Ovary (tissue), 9 donors: Measurements from ENCODE around the gene UXT. TPM values are rescaled to one million over a fixed set of nuclear protein-coding genes. Genes with fewer than 3 reads are reported as not detected.

Source experiments
- DNase-seq, 5 donors: peaks; one replicate each; pipeline ENCODE4 v3.0.0-alpha.2; 2019 to 2020
- H3K27ac ChIP-seq, 2 donors: fragments of 200-600 bp; one replicate each; pipeline versions ENCODE4 v1.5.1 to v1.8.0; 2019 to 2022
- H3K27me3 ChIP-seq: fragments of 200-600 bp; one replicate; pipeline ENCODE4 v1.8.0; 2022
- H3K36me3 ChIP-seq: fragments of 200-600 bp; sonication (generic); one replicate; pipeline ENCODE4 v1.5.1; 2019
- H3K4me1 ChIP-seq: one replicate; pipeline ENCODE4 v1.8.1; 2013; ENCODE audit warnings: mild to moderate bottlenecking, moderate library complexity; ENCODE audit not compliant: insufficient read depth
- H3K4me3 ChIP-seq: fragments of 200-600 bp; sonication (generic); one replicate; pipeline ENCODE4 v1.5.1; 2017
- H3K9me3 ChIP-seq, 2 donors: fragments of 200-600 bp in 1 of 2; sonication (generic) in 1 of 2; one replicate each; pipeline versions ENCODE4 v1.5.1 to v1.8.1; 2013 to 2019; ENCODE audit warnings: mild to moderate bottlenecking in 1 of 2, moderate library complexity in 1 of 2
- EP300 ChIP-seq: sonication (generic); formaldehyde crosslinking; IDR thresholded peaks from one replicate; pipeline ENCODE4 v1.6.1; 2017; ENCODE audit warnings: antibody characterized with exemption
- POLR2A ChIP-seq: fragments of 450-650 bp; IDR thresholded peaks from one replicate; pipeline ENCODE4 v1.6.1; 2017; ENCODE audit warnings: antibody characterized with exemption, mild to moderate bottlenecking, moderate library complexity
- WGBS, 3 donors: extraction: QIAGEN DNeasy Blood & Tissue Kit in 1 of 3; methylation state at CpG; one replicate each; pipeline versions ENCODE4 v1.1.5 to v1.1.7; 2013 to 2017; 5-methylcytosine and 5-hydroxymethylcytosine counted together
- intact Hi-C, 4 donors: fragments of 100-400 bp; cut with DNase I; formaldehyde crosslinking; loops; one replicate each; pipeline versions ENCODE4 v1.11.0 to v1.15.1; 2022 to 2023
- polyA plus RNA-seq, 2 donors: library from polyadenylated mRNA; stranded (reverse); fragments of 200-250 nt in 1 of 2; fragments of 350-450 nt in 1 of 2; fragmentation: Illumina TruSeq in 1 of 2; extraction: RNeasy Lipid Tissue Mini Kit (QIAGEN cat#74804) in 1 of 2; gene quantifications; one replicate each; pipeline ENCODE4 v1.2.3, GENCODE V29; 2013 to 2014
- total RNA-seq, 7 donors: library from RNA; depleted of rRNA in 2 of 7; stranded (reverse); fragments of >200 nt in 2 of 7; fragmentation: NEBNext Ultra II Directional in 3 of 7; extraction: Animal tissue kit (Norgen Biotek cat#: 25700) in 3 of 7; gene quantifications; one replicate each; pipeline versions ENCODE4 v1.1.0 to v1.2.4, GENCODE V29; 2016 to 2023
- TF ChIP-seq, protein P1 (sequence below), 3 donors: fragments of 450-650 bp in 2 of 3; fragments of 200-600 bp in 1 of 3; IDR thresholded peaks; one replicate each; pipeline versions ENCODE4 v1.5.1 to v1.8.0; 2016 to 2022; ENCODE audit warnings: antibody characterized with exemption in 3 of 3, mild to moderate bottlenecking in 1 of 3
- donor health status: DM: no; HTN: no; CAD: no; lungs with moderate emphysema.
- donor health status: DM: no; HTN: no; CAD: no.
- donor health status: Bipolar disorder and iron deficiency.
- donor health status: DM: yes; HTN: yes; CAD: no.
- donor health status: DM: no; HTN: no; CAD: no.
- donor health status: DM: yes; HTN: yes; CAD: no.

UXT gene
- total and polyA plus RNA-seq, 9 donors = 114 to 235 (median 151) TPM

DNA sequence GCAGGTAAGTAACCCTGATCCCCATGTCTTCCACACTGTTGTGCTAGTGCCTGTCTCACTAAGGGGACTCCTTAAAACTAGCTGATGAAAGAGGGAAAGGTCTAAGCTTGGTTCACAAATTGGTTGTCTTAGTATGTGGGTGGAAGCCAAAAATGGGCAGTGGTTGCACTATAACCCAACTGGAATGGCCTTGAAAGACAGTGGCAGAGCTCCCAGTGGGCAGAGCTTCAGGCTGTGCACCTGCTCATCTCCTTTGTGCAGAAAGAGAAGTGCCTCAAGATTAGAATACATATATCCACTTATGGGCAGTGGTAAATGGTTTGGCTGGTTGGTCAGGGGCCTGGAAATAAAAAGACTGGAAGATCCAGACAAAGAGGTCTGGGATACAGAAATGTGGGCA lies 46.6 kb downstream of the UXT start:
- TF ChIP-seq, protein P1, sequence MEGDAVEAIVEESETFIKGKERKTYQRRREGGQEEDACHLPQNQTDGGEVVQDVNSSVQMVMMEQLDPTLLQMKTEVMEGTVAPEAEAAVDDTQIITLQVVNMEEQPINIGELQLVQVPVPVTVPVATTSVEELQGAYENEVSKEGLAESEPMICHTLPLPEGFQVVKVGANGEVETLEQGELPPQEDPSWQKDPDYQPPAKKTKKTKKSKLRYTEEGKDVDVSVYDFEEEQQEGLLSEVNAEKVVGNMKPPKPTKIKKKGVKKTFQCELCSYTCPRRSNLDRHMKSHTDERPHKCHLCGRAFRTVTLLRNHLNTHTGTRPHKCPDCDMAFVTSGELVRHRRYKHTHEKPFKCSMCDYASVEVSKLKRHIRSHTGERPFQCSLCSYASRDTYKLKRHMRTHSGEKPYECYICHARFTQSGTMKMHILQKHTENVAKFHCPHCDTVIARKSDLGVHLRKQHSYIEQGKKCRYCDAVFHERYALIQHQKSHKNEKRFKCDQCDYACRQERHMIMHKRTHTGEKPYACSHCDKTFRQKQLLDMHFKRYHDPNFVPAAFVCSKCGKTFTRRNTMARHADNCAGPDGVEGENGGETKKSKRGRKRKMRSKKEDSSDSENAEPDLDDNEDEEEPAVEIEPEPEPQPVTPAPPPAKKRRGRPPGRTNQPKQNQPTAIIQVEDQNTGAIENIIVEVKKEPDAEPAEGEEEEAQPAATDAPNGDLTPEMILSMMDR (IDR thresholded peaks at IDR 0.05) = no peak
- TF ChIP-seq POLR2A (no peak), EP300 (no peak)
- no peaks in the 10 kb centered on the region for H3K9me3 ChIP-seq

DNA sequence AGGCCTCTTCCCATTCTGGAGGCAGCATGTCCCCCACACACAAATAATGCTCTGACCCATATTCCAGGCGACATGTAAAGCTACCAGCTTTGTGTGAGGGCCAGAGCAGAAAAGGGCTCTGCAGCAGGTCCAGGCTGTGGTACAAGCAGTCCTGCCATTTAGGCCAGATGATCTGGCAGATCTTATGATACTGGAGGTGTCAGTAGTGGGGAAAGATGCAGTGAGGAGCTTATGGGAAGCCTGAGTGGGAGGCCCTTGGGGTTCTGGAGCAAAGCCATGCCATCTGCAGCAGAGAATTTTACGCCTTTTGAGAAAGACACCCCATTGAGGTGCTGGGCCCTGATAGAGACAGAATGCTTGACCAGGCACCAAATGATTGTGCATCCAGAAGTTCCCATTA lies 47.1 kb downstream of the UXT start:
- H3K9me3 ChIP-seq = no peaks in the 10 kb centered on the region
- H3K4me1 ChIP-seq = no peaks in the 10 kb centered on the region
- no peak for DNase-seq
- intact Hi-C loops = no loop called here
- no peak overlapping the region for H3K27ac ChIP-seq
- no peak overlapping the region for H3K4me3 ChIP-seq
- no peaks in the 10 kb centered on the region for H3K27me3 ChIP-seq
- 70 to 86% (median 73%) methylated on average over 2 of the region's 2 CpGs for WGBS, 3 donors
- no peaks in the 10 kb centered on the region for H3K36me3 ChIP-seq
- TF ChIP-seq POLR2A (no peak), EP300 (no peak)
- TF ChIP-seq, protein P1 (IDR thresholded peaks at IDR 0.05) = no peak

More for the DNA sequence above, 46.6 kb downstream of the UXT start:
- no peak for DNase-seq
- H3K4me3 ChIP-seq = no peak overlapping the region
- H3K36me3 ChIP-seq = no peaks in the 10 kb centered on the region
- no peaks in the 10 kb centered on the region for H3K27me3 ChIP-seq
- H3K27ac ChIP-seq = no peak overlapping the region
- intact Hi-C loops = no loop called here
- H3K4me1 ChIP-seq = no peaks in the 10 kb centered on the region

DNA sequence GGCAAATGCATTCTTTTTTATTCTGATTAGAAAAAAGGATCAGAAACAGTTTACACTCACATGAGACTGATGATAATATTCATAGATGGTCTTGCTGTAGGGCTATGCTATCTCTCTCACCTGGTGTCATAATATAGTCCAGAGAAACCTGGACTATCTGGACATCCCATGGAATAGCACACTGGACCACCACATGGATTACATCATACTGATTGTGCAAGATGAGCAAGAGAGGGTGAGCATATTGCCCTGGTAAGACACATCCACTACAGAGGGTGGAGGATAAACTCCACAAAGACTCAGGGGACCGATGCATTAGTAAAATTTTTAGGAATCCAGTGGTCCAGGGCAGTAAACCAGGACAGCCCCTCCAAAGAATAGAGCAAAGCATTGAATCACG lies 47.5 kb downstream of the UXT start:
- Histone ChIP-seq H3K27ac (no peak overlapping the region), H3K36me3 (no peaks in the 10 kb centered on the region), H3K9me3 (no peaks in the 10 kb centered on the region), H3K27me3 (no peaks in the 10 kb centered on the region), H3K4me1 (no peaks in the 10 kb centered on the region), H3K4me3 (no peak overlapping the region)
- DNase-seq = no peak
- intact Hi-C loops = no loop called here
- TF ChIP-seq, protein P1 (IDR thresholded peaks at IDR 0.05) = no peak
- TF ChIP-seq EP300 (no peak), POLR2A (no peak)
- 65 to 80% (median 71%) methylated on average over 2 of the region's 2 CpGs for WGBS, 3 donors

DNA sequence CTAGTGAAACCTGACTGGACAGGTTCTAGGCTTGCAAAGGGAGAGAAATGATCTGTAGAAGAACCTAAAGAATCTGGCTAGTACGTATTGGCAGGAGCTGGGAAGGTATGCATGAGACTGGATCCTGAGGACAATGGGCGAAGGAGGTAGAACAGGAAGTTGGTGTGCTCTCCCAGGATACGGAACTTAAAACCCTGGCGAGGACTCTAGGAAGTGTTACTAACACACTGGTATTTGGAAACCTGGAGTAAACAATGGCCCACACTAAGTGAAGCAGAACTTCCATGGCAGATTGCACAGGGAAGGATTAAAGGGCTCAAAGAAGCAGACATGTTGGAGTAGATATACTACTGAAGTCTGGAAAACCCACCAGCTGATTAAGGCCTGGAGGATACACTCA lies 48.5 kb downstream of the UXT start:
- H3K4me3 ChIP-seq = no peak overlapping the region
- no peaks in the 10 kb centered on the region for H3K36me3 ChIP-seq
- no peaks in the 10 kb centered on the region for H3K27me3 ChIP-seq
- TF ChIP-seq, protein P1 (IDR thresholded peaks at IDR 0.05) = no peak
- no peak for TF ChIP-seq POLR2A
- TF ChIP-seq EP300 = no peak
- WGBS, 3 donors = 76 to 87% (median 80%) methylated on average over 4 of the region's 4 CpGs
- H3K27ac ChIP-seq = no peak overlapping the region
- no peak for DNase-seq
- no peaks in the 10 kb centered on the region for H3K9me3 ChIP-seq
- no peaks in the 10 kb centered on the region for H3K4me1 ChIP-seq
- intact Hi-C loops = no loop called here
